GM21423 (cell line): ENCODE data around the gene ARHGEF28.

Experiments used
- ATAC-seq: cut with Tn5 transposase; IDR thresholded peaks from one replicate; pipeline ENCODE4 v1.9.1; 2021; ENCODE audit warnings: mild to moderate bottlenecking, moderate library complexity; ENCODE audit not compliant: unreplicated experiment

Gene ARHGEF28

DNA sequence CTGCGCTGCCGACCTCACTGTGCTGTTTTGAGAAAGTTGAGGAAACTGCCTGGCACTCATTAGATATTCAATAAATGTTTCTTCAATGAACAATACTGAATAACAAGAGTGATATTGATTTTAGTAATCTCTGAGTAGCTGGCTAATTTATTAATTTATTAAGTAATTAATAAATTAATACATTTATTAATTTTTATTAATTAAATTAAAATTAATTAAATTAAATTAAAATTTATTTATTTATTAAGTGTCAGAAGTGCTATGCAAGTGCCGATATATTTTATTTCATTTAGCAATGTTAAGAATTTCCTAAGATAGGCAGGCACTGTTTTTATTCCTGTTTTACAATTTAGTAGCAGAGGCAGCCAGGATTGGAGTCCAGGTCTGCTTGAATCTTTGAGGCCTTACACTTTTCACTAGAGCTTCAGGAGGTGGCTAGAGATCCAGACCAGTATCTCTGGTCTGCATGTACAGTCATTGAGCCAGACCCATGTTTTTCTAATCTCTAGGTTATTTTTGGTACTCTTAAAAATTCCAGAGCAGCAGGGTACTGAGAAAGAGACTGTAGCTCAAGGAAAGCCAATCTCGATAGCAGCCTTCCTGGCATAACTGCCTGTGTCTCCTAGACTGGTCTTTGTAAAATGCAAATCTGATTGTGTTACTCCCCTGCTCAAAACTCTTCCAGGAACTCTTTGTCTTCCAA lies 109.2 kb downstream of the ARHGEF28 start:
- no peak for ATAC-seq

DNA sequence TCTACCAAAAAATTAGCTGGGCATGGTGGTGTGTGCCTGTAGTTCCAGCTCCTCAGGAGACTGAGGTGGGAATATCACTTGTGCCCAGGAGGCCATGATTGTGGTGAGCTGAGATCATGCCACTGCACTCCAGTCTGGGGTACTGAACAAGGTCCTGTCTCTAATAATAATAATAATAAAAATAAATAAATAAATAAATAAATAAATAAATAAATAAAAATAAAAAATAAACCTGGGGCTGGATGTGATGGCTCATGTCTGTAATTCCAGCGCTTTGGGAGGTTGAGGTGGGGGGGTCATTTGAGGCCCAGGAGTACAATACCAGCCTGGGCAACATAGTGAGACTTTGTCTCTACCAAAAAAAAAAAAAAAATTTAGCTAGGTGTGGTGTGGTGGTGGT lies 113.7 kb downstream of the ARHGEF28 start:
- ATAC-seq: no peak

DNA sequence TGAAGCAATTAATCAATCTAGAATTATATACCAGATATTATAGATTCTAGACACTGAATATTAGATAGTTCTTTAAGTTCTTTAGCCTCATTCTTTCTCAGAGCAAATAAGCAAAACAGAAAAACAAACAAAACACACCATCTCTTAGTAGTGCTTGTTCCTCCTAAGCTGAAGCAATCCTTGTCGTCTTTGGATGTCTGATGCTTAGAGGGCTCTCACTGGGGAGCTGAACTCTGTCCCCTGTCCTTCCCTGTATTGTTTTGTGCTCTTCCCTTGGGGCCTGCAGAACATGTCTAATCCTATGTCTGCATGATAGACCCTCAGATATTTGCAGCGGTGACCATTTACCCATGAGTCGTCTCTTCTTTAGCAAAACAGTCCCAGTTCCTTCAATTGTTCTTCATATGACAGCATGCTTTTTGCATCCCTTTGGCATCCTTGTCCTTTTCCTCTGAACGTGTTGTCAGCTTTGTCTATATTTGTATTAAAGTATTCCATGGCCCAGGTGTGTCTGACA lies 114.3 kb downstream of the ARHGEF28 start:
- ATAC-seq: no peak

DNA sequence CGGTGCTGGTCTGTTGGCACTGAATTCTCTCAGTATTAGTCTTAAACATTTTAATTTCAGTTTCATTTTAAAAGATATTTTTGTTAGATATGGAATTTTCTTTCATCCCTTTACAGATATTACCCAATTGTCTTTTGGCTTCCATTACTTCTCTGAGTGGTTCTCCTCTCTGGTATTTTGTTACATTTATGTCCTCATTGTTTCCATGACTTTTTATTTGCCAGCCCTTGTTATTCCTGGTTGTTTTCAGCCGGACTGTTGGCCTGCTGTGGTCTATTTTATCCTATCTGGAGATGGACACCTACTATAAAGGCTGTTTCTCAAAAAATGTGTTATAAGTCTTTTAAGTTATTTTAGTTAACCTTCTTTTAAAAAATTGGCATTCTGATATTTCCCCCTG lies 117.2 kb downstream of the ARHGEF28 start:
- ATAC-seq: no peak

DNA sequence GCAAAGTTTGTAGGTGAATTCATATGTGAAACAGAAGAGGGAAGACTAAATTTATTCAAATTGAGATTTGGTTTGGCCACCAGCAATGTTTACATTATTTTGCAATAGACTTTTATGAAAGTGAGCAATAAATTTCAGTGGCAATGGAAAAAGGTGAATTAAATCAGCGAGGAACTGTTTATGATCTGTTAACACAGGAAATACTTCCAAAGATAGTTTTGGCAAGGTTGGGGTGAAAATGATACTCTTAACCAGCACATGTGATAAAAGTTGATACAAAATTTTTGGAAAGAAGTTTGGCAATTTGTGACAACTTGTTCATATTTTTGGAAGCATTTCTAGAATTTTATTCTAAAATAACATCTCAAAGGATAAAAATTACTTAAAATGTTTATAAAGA lies 119.8 kb downstream of the ARHGEF28 start:
- no peak for ATAC-seq

DNA sequence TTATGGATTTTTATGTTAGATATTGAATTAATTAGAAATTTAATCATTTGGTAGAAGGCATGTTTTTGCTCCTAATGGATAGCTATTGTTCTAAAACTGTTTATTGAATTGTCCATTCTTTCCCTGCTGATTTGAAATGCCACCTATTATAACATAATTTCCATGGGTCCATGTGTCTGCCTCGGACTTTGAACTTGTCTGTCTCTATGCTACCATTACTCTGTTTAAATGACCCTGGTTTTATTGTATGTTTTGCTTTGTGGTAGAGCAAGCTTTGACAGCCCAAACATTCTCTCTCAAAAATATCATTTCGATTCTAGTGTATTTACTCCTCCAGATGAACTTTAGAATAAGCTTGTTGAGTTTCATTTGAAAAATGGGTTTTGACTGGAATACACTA lies 120.6 kb downstream of the ARHGEF28 start:
- ATAC-seq: no peak

DNA sequence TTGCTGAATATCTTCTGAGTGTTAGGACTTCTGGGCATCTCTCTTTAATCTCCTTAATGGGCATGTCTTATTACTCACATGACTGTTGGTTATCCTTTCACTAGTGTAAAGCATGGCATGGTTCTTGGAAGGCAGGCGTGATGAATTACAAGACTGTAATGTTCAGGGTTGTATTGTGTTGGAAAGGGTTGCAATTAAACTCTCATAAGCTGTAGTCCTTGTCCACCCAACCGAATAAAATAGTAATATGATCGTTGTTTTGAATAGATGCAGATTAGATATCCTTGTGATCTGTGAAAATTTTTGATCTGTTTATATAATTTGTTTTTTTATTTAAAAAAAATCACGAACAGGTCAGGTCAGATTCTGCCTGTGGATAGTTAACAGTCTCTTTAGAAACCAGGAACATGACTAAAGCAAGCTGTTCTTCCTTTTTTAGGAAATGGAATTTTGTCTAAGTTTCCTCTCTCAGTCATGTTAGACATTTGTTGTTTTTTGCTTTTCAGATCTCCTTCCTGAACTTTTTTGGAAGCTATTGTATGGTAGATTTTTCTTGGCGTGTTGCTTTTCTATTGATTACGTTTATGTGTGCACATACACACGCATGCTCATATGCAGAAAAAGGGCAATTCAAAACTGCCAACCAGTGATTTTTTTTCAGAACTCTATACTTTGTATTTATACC lies 121.8 kb downstream of the ARHGEF28 start:
- no peak for ATAC-seq

DNA sequence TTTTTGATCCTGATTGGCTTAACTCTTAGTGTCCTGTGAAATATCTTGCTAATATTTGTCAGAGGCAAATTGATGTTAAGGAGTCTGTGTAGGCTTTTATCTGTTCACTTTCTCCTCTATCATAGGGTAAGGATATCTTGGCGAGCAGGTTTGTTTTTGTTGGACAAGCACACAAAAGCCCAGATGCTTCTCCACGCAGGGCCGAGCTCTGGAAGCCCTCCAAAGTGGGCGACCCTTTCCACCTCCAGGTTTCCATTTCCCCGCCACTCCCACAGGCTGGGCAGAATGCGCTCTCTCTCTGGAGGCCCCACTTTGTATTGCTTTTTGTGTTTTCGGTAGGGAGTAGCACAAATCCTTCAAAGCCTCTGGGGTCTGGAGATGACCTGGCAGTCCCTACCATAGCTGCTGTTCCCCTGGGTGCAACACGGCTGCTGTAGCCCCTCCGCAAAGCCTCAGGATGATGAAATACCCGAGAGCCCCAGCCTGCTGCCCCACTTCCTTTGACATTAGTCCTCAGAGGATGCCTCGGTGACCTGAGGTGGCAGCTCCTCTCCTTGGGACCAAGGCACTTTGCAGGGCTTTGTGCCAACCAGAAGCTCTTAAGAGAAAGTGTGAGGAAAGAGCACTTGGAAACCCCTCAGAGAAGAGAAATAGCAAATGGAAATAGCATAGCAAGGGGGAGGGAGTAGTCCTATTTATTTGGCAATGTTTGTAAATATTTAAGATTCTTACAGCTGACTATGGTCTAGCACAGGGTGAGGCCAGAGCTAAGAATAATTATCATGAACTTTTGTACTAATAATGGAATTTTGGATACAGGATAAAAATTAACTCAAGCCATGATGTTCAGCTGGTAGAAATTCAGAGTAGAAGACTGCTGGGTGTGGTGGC lies 122.8 kb downstream of the ARHGEF28 start:
- no peak for ATAC-seq

DNA sequence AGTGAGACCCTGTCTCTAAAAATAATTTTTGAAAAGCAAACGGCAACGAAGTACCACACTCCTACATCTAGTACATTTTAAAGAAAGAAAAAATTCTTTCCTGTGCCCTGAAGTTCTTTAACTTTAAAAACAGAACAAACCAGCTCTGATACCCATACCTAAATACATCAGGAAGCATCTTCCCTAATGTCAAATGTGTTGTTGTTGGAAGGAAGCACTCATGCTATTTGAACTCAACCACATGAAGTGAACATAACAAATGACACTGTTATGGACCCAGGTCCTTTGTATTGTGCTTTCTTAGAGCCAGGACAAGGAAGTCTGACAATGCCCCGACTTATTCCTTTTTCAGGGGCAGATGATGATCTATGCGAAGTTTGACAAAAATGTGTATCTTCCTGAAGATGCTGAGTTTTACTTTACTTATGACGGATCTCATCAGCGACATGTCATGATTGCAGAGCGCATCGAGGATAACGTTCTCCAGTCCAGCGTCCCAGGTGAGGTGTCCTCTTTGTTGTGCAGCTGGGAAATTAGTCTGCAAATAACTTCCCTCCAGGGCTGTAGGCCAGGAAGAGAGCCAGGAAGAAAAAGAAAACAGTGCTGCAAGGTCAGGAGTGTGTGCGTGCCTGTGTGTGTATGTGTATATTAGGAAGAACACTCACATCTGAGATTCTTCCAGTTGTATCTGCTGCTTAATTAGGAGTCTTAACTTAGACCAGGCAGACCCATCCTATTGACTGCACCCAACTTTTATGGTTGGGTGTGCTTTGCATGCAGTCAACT lies 123.7 kb downstream of the ARHGEF28 start:
- ATAC-seq: no peak

DNA sequence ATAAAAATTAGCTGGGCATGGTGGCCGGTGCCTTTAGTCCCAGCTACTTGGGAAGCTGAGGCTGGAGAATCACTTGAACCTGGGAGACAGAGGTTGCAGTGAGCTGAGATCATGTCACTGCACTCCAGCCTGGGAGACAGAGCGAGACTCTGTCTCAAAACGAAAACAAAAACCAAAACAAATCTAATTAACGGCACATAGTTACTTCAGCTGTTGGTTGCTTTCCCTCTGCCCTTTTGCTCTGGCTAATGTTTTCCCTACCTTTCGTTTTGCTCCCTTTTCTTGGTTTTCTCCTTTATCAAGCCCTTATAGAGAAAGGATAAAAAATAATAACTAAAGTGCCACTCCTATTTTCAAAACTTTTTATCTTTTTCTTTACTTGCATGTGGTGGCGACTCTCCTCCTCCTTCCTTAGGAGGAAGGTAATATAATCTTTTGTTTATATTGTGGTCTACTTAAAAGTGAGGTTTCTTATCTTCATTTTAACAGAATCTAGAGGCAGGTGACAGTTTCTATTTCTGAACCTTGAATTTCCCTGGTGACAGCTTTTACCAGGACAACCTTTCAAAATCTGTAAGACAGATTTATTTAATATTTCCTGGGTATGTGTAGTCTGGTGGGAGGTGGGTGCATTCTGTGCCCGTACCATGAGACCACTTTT lies 125.4 kb downstream of the ARHGEF28 start:
- no peak for ATAC-seq

DNA sequence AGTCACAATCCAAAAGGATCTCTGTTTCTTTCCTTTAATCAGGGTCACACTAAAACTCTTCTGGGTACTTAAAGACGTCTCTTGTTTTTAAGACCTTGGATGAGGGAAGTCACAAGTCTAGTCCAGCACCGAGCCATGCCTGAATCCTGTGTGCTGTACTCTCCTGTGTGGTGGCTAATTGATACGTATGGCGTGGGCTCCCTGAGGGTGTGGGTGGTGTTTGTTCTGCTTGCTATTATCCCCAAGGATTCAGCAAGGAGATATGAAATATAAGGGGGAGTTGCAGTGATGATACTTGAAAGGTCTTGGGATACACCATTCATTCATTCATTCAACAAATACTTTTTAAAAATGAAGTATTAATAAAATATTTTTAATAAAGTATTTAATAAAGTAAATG lies 128.3 kb downstream of the ARHGEF28 start:
- ATAC-seq: no peak

DNA sequence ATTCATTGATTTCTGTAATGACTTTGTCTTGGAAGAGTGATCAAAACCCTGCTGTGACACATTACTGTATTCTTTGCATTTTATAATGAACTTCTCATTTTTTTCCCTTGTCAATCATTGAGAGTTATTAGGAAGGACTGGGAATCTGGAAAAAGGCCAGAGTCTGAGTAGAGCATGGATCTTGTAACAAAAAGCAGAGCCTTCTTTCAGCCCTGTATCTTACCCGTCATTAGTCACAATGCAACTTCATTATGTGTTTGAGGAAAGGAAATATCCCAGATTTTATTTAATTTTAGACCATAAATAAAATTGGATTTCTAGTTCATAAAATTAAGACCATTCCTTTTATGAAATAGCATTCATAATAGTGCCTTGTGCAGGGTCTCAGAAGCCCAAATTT lies 131.4 kb downstream of the ARHGEF28 start:
- ATAC-seq: no peak

DNA sequence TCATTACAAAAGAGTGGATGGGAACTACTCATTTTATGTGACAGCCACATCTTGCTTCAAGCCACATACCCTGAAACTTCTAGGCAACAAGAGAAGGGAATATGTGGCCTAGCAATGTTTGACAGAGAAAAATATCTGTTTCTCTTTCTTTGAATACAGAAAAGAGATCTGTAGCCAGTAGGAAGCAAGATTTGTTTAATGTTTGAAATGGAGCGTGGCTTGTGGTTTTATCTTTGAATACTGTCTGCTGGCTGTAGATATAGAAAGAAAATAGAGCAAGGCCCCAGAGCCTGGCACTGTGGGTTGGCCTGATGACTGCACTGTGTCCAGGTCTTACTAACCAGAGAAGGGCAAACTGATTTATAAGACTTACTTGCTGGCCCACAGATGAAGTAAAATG lies 133.8 kb downstream of the ARHGEF28 start:
- ATAC-seq: peak; percentile 79

DNA sequence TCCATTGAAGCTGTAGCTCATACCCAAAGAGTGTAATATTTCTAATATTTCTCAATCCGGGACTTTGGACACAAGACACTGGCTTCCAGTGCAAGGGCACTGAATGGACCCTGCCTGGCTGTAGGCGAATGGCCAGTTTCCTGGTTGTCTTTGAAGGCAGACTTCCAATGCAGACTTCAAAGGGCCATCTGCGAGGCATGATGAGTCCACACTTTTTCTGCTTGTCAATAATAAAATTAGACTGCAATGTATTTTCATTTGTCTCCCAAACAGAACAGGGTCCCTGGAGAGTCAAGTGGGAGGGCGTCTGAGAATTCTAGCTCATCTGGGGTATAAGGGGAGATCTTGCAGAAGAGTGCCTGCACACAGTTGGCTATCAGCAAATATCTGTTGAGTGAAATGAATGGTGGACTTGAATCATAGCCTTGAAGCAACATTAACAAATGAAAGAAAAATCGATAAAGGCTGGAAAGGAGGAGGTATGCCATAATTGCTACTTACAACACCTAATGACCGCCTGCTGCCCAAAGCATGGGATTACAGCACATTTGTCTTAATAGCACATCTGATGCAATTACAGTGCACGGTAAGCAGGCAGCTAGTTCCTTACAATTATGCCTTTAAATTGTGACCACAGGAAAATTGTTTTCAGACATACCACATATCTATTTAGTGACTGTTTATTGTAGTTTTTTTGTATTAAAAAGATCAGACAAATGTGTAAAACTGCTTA lies 137.5 kb downstream of the ARHGEF28 start:
- no peak for ATAC-seq

DNA sequence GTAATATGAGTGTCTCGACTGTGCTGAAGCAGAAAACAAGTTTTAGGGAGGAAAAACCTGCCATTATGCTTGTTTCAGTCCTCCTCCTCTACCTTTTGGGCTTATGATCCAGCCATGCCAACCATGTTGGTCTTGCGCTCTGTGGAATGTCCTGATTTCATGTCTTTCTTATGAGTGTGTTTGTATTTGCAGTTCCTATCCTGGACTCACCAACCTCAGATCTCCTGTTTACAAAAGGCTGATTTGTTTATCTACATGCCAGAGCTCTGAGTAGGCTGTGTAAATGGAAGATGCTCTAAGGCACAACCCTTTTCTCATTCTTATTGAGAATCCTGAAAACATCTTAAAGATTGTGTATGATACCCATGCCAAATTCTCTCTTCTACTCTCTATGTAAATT lies 138.6 kb downstream of the ARHGEF28 start:
- no peak for ATAC-seq

DNA sequence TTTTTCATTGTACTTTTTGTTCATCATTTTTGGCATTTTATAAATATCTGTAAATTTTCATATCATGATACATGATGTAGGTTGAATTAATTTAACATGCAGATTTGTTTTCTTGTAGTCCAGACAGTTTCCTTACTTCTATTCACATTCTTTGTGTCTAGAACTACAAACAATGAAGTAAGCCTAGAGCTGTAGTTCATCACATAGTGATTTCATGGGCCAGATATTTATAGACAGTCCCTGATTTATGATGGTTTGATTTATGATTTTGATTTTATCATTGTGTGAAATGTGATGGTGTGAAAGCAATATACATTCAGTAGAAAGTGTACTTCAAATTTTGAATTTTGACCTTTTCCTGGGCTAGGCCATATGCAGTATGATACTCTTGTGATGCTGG lies 139.0 kb downstream of the ARHGEF28 start:
- ATAC-seq: no peak

DNA sequence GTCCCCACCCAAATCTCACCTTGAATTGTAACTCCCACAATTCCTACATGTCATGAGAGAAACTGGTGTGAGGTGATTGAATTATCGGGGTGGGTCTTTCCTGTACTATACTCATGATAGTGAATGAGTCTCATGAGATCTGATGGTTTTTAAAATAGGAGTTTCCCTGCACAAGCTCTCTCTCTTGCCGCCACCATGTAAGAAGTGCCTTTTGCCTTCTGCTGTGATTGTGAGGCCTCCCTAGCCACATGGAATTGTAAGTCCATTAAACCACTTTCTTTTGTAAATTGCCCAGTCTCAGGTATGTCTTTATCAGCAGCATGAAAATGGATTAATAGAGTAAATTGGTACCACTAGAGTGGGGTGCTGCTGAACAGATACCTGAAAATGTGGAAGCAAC lies 140.9 kb downstream of the ARHGEF28 start:
- no peak for ATAC-seq

DNA sequence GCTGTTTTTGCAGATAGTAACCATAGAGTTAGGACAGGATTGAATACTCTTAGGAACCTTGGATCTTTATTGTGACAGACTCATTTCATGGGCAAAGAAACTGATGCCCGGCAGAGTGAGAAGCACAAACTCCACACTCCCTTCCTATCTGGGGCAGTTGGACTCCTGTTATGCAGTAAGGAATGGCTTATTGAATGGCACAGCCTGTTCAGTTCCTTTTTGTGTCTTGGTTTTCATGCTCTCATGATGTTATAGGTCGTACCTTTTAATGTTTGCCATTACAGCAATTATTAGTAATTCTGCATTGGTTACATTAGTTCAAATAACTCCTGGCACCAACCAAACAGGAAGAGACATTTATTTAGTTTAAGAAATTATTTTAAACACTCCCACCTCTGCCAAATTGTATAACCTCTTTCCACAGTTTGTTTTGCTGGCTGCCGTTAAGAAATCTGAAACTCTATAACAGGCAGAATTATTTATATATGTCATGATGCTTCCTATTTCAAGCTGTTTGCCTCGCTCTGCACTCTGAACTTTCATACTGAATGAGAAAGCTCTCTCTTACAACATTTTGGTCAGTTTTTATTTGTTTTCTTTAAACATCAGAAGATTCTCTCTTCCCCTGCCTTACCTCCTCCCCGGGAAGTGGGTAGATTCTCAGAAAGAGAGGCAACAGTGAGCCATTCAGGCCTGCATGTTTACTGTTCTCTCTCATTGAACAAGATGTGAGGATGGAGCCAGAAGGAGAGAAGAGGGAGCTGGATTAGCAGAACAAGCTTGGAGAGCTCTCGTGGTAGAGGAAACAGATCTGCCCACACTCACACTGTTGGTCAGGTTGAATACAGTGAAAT lies 144.4 kb downstream of the ARHGEF28 start:
- no peak for ATAC-seq

DNA sequence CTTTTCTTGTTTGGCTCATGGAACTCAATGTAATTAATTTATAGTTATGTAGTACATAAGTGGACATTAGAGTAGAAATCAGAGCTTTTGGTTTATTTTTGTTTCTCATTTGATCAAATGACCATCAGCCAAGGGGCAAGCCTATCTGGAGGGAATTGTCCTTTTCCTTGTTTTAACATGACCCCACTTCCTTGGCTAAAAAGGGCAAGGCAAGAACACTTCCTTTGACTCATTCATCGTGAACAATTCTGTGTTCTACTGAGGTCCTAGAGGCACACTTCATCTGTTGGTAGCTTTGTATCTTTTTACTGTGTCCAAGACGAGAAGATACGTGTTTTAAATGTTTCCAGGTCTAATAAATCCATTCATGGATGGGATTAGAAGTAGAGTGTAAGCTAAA lies 148.9 kb downstream of the ARHGEF28 start:
- ATAC-seq: no peak
